HG03571 (cell line): ENCODE measurements around the gene LRCH1.

ENCODE experiments used
- ATAC-seq: cut with Tn5 transposase; IDR thresholded peaks from one replicate; pipeline ENCODE4 v1.9.1; 2021; ENCODE audit not compliant: unreplicated experiment

The LRCH1 gene

DNA sequence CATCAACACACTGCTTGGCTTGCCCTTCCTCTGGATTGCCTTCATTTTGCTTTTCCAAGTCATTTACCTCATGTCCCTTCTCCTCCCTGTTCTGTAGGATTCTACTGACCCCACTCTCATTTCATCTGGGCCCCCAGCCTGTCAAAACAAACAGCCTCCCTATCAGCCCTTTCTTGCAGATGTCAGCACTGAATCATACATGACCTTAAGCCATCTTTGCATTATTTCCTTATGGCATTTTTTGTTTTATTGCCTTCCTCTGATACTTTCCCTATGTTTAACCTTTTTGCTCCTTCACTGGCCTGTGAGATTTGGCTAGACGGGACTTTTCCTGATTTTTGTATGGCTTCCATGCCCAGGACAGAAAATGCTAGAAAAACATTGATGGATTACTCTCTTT, 8.7 kb downstream of the LRCH1 start:
- ATAC-seq: no peak

DNA sequence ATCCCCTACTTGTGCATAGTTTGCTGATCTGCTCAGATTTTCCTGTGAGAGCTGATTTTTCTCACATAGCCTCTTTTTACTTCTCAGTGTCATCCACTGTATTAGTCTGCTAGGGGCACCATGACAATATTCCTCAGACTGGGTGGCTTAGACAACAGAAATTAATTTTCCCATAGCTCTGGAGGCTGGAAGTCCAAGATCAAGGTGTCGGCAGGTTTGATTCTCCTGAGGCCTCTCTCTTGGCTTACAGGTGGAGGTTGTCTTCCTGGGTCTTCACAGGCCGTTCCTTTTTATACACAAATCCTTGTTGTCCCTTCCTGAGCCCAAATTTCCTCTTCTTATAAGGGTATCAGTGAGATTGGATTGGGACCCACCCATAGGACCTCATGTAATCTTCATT, 9.2 kb downstream of the LRCH1 start:
- no peak for ATAC-seq

DNA sequence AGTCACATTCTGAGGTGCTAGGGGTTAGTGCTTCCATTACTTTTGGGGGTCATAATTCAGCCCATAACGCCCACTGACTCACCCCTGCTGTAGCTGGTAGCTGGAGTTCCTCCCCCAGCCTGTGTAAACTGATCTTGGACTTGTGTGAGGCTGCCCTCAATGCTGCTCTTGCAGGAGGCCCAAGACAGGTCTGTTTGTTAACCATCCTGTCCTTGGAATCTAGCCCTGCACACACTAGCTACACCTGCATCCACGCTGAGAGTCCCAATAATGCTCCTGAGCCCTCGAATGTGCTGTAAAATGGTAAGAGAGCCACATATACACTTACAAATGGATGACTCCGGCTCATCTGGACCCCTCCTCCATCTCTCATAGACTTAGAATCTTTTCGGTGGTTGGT, 9.6 kb downstream of the LRCH1 start:
- no peak for ATAC-seq

DNA sequence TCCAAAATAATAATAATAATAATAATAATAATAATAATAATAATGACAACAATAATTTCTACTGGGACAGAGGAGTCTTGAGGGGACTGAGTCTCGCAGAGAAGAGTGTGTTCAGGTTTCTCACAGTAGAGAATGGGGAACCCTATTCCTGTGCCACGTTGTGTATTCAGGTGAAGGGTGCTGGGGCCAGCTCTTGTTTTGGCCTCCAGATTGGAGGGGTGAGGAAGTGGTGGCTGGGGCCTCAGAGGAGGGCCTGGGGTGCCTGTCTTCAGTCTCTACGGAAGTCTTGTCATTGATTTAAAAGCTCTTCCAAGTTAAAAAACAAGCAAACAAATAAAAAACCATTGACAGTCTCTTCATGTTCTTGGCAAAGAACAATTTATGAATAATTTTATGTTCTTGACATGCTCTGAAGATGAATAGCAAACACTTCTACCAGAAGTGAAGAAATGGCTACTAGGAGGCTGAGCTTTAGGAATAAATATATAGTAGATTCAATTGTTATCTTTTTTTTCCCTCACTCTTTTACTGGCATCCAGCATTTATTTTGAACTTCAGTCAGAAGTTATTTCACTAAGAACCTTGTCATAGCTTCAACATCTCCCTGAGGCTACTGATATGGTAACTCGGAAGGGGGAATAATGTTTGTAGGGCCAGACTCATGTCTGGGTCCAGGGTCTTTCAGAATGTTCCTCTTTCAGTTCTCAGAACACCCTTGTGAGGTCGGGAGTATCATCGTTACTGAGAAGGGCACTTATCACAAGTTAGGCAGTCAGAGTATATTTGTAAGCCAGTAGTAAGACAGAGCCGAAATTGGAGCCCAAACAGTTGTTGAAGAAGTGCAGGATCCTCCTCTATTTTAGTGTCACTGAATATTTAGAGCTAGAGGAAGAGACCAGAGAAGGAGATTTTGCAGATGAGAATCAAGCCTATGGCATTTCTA, 13.1 kb downstream of the LRCH1 start:
- ATAC-seq: peak; percentile 61

DNA sequence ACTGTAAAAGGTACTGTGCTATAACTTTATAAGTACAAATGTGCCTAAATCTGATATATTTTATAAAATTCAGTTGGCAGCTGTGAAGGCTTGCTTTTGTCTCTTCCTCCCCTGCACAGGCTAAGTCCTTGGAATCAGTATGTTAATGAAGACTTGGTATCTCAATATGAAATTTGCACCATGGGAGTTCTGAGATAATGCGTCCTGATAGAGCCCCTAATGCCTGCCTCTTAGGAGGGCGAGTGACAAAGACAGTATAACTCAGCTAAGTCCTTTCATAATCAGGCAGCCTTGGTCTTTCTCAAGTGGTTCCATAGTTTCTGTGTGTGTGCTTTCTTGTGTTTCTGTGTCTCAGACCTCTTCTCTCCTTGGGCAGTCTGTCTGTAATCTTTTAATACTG, 14.7 kb downstream of the LRCH1 start:
- ATAC-seq: no peak

DNA sequence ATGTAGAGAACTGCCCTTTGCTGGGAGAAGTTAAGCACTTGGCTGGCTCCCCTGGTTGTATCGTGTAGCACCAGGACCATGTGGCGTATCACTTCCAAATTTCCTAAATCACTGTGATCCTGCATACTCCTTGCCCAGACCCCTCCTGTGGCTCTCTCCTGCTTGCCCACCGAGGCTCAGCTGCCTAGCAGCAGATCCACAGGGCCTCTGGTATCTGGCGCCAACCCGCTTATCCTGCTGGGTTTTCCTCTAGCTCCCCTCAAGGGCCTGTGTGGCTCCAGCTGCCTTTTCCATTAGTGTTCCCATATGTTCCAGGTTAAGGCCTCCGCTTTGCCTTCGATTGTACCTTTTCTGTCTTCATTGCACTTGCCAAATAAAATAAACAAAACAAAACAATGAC, 16.5 kb downstream of the LRCH1 start:
- no peak for ATAC-seq

DNA sequence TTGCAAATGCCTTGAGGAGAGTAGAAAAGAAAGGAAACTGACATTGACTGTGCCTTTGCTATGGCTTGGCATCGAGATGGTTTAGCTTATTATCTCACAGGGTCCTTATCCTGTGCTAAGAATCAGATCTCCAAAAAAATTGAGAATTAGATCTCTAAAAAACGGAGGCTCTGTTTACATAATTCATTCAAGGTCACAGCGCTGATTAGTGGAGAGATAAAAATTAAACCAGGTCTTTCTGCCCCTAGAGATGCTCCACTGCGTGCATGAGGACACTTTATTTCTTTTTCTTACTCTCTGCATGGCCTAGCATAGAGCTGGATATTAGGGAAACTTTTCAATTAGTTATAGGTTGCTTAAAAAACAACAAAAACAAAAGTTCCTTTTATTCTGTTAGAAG, 17.3 kb downstream of the LRCH1 start:
- ATAC-seq: no peak

DNA sequence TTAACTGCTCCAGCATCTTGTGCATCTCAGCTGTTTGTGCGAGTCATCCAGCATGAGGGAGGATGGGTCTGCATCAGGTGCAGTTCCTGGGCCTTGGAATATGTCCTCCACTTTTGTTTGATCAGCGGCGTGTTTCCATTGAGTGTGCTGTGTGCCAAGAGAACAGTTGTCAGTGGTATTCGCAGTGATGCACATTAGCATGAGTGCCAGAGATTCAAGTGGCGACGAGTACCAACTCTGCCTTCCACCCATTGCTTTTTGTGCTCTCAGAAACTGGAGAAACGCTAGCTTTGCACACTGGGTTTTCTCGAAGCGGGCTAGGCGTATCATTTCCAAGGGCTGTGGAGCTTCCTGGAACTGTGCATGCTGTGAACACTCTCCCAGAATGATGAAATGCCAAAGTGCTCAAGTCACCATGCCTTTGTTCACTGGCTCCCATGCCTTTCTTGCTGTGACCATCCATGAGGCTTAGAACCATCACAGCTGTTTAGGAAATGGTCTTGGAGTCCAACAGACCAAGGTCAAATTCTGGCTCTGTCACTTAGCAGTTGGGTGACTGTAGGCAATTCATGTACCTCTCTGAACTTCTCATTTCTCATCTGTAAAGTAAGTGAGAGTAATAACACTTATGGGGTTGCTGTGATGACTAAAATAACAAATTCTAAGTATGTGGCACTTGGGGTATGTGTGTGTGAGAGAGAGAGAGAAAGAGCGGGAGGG, 18.4 kb downstream of the LRCH1 start:
- ATAC-seq: no peak

DNA sequence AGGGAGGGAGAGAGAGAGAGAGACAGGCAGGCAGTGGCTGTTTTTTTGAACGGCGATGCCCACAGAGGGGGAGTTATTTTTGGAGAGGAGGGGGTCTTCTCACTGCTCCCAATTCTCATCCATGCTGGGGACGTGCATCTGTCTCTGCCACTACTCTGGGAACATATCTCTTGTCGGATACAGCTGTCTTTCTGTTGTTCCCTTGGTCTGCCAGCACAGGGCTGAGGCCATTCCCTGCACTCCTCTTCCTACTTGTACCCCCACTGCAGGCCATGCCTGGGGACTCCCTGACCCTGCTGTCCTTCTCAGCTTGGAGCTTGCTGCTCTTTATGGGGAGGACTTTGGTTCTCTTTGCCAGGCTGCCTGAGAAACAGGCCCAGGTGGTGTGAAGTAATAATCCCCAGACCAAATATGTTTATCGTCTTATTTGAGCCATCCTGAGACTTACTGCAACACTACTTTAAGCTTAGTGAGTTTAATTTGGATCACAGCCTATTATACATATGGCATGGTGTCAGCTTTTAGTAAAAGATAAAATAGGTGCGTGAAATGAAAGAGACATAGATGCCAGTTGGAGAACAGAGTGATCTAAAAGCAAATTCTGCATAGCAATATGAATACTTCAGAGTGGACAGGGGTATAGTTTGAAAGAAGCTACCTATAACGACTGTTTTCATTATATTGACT, 19.1 kb downstream of the LRCH1 start:
- no peak for ATAC-seq

DNA sequence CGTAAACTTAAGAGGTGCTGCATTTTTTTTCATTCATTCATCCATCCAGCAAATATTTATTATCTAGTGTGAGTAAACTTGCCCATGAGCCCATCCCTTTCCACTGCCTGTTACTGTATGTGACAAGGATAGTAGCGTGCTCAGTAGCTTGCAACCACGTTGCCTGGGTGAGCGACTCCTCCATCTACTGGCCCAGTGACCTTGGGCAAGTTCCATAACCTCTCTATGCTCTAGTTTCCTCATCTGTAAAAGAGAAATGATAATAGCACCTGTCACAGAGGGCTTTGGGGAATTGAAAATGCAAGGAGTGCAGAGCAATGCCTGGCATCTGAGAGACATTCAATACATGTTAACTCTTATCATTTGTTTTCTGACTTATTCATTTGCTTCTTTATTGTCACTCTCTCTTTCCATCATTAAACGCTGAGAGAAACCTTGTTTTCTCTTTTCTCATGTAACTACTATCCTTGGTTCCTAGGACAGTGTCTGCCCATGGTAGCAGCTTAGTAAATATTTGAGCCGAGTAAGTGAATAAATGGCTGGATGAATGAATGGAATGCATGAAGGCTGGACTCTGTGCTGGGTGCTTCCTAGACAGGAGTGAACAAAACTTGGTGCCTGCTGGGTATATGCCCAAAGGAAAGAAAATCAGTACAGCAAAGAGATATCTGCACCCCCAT, 19.9 kb downstream of the LRCH1 start:
- ATAC-seq: peak; percentile 49

DNA sequence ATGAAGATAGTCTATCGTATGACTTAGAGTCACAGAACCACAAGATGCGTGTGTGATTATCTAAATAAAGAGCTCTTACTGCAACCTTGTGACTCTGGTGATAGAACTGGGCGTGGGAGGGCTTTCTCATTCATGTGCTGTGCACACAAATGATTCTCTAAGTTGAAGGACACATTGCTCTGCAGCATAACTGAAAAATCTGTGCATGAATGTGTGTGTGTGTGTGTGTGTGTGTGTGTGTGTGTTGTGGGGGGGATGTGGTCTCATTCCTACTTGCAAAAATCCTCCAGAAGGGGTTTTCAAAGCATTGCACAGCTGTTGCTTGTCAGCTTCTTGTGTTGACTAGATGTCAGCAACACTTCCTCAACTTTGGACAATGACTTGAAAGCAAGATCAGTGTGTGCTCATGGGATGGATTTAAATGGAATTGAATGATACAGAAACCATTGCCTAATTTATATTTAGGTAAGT, 22.4 kb downstream of the LRCH1 start:
- ATAC-seq: no peak

DNA sequence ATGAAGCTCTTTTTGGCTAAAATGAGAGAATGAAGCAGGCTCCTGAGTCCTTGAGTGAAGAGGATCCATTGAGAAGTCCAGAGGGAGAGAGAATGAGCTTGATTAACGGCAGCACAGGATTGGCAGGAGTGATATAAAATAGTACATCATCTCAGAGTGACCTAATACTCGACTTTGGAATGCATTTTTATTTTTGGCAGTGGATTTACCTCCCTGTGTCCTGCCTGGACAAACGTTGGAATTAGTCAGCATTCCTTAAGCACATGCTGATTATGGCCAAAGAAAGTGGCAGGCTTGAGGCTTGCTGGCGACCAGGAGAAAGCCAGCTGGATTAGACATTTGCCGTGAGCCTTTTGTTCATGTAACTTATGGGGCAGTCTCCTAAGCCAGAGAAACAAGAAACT, 22.9 kb downstream of the LRCH1 start:
- ATAC-seq: no peak

DNA sequence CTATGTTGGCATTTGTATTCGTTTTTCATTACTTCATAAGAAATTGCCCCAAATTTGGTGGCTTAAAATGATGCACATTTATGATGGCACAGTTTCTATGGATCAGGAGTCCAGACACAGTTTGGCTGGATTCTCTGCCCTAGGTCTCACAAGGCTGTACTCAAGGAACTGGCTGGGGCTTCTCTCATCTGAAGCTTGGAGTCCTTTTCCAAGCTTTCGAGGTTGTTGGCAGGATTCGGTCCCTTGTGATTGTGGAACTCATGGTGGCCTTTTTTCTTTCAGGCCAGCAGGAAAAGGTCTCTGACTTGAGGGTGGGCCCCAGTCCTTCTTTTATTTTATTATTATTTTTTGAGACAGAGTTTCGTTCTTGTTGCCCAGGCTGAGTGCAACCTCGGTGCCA, 23.8 kb downstream of the LRCH1 start:
- no peak for ATAC-seq

DNA sequence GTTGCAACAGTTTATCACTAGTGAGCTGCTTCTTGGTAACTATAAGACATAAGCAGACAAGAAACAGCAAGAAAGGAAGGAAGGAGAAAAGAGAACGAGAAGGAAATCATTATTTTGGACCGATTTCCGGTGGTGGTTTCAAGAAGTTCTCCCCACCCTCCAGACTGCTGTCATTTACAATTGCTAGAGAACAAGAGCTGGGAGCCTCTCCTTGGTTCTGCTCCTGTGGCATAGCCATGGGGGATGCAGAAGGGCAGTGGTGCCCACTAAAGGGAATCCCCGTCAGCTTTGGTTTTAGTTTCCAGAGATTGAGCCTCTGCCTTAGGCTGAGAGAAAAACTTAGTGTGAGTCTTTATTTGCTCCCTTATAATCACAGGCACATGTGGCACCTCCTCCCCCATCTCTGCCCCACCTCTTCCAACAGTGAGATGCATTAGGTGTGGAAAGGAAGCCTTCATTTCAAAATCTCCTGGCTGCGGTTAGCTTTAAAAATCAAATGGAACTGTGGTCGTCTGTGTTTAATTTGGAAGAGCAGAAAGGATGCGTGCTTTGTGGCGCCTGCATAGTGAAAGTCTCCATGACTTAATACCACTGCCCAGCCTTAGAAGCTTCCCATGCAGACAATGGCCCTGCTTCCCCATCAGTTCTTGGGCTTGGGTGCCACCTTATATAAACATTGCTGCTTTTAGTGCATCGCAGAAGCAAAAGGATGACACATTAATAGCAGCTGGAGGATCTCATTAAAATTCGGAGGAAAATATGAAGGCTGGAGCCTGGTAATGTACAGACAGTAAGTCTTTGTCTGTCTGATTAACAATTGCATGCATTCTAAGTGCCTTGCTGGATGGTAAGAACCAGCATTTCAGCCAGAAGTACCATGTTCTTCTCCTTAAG, 25.0 kb downstream of the LRCH1 start:
- ATAC-seq: peak; percentile 14

DNA sequence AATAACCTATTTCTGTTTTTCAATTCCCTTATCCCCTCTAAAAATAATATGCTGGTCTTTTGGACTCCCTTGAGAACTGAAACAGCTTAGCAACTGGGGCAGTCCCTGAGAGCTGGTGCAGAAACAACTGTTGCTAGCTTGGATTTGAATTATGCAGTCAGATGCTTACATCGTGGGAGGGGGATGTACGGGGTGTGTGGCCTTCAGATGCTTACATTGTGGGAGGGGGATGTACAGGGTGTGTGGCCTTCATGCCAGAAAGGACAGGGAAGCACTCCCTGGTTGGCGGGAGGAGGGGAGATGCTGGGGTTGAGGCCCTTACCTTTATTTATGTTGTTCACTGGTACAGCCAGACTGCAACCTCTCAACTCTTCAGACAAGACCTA, 25.6 kb downstream of the LRCH1 start:
- ATAC-seq: peak; percentile 45

DNA sequence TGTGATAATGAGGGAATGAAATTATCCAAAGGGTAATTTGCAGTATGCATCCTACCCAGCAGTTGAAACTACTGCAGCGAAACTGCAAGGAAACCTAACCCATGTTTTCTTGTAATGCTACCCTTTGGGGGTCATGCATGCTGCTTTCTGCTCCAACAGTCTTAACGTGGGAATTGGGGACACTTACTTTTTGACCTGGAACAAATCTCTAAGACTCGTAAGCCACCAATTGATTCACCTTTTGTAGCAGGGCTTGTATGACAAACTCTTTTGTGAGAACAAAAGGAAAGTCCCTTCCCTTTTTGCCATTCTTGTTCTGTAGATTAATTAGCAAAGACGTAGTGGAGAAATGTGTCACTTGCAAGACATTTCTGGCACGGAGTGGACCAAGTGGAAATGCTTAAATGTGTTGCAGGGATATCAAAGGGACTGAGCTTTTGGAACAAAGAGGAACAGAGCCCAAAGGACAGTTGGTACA, 27.4 kb downstream of the LRCH1 start:
- ATAC-seq: no peak

DNA sequence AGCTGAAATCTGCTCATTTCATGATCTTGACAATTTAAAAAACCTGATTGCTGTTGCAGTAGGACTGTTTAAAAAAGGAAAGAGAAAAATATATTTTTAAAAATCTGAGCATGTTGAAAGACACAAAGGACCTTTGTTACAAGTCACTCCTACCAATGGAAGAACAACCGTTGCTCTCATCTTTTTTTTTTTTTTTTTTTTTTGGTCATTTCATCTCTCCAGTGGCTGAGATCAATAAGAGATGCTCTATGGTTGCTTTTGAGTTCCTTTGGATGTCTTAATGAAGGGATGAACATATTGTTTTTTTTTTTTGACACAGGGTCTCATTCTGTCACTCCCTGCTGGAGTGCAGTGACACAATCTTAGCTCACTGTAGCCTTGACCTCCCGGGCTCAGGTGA, 29.2 kb downstream of the LRCH1 start:
- ATAC-seq: no peak

DNA sequence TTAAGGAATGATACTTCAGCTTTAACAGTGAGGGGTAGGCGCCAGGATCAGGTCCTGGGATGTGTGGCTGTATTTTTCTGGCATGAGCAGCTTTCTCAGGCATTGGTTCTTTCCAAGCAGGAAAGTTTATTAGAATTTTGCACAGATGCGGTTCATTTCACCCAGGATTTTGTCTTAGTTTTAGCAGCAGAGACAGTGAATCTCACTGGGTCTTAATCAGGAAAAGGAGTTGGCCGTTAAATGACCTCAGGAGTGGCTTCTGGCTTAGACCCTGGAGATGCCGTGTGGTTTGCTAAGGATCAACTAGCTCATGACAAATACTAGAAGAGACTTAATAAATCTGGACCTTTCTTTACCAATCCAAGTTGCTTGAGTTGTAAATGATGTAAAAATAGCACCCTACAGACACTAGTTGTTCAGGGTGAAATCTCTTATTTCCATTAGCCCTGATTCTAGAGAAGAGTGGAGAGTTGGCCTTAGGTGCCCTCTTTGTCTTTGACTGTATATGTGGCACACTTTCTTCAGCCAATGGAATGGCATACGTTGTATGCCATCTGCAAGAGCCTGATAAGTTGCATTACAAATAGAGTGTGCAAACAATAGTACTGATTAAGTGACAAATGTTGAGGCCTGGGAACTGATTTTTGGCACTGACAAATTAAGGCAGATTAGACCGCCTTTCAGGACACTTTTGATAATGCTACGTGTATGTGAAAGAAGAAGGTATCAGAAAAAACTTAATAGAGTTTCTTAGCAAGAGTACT, 34.0 kb downstream of the LRCH1 start:
- no peak for ATAC-seq

DNA sequence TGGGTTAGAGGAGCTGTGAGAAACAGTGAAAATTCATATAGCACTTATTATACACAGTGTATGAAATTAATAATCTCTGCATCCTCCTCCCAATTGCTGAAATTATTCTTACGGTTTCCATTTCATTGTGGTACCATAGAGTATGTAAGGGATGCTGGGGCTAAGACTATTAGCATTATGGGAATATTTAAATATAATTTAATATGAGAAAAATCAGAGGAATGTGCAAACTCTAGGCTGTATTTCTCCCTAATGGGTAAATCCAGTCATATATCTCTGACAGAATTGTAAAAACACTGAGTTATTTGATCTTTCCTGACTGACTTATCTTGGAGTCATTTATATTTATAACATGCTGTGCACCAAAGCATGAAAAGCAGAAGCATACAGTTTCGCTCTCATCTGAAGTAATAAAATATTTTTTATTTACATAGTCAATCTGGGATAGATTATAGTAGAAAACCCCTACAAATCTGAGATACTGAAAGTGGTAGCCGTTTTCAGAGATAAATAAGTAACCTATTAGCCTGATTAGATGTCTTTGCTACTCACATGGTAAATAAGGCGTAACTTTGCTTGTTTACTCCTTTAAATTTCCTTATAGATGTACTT, 34.9 kb downstream of the LRCH1 start:
- peak; percentile 47 for ATAC-seq
